ENCODE results near the gene MMP2.

Gene MMP2

GRCh38 chr16:55469821-55470532, 9.0 kb upstream of the MMP2 start:
- no peak for DNase-seq

DNA sequence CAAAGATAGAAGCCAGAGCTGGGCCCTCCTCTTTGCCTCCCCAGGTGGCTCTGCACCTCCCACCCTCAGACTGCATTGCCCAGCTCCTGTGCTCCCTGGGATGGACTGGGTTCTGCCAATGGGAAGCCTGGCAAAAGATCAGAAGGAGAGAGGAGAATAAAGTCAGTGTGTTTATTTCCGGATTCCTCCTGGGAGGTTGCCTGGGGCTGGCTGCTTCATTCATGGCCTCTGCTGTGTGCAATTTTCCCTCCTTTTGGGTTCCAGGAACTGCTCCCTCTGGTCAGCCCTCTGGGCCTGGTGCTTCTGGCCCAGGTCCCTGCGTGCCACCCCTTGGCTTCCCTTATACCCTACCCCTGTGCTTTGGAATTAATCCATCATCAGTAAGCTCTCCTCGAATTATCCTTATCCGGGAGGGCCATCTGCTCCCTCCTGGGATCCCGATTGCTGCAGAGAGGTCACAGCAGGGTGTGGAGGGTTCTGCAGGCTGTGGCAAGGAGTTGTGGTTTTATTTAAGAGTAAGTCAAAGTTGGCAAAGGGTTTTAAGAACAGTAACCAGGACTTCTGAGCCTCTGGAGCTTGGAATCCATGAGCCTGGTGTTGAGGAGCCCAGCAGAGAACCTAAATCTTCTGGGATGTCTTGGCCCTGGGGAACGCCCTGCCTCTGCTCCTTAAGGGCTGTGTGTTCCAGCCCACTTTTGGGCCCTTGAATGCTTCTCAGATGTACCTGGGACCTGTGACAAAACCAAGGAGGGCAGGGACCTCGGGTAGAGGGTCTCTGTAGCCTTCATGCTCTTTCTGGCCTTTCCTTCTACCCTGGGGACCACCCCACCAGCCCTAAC, 8.2 kb upstream of the MMP2 start:
- no peak for DNase-seq

- peak in 1 of 5 experiments; percentile 86 for DNase-seq
Observed at GRCh38 chr16:55471448-55472097, 7.4 kb upstream of the MMP2 start.

DNA sequence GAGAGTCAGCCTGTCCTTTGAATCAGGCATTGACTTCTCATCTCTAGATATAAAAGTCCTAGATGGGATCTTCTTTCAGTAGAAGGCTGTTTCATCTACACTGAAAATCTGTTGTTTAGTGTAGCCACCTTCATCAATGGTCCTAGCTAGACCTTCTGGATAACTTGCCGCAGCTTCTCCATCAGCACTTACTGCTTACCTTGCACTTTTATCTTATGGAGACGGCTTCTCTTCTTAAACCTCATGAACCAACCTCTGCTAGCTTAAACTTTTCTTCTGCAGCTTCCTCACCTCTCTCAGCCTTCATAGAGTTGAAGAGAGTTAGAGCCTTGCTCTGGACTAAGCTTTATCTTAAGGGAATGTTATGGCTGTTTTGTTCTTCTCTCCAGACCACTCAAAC, 5.4 kb upstream of the MMP2 start:
- no peak for DNase-seq

GRCh38 chr16:55474821-55475220, 4.2 kb upstream of the MMP2 start:
- no peak for DNase-seq

- no peak for DNase-seq
Observed at GRCh38 chr16:55475919-55476318, 3.1 kb upstream of the MMP2 start.

DNA sequence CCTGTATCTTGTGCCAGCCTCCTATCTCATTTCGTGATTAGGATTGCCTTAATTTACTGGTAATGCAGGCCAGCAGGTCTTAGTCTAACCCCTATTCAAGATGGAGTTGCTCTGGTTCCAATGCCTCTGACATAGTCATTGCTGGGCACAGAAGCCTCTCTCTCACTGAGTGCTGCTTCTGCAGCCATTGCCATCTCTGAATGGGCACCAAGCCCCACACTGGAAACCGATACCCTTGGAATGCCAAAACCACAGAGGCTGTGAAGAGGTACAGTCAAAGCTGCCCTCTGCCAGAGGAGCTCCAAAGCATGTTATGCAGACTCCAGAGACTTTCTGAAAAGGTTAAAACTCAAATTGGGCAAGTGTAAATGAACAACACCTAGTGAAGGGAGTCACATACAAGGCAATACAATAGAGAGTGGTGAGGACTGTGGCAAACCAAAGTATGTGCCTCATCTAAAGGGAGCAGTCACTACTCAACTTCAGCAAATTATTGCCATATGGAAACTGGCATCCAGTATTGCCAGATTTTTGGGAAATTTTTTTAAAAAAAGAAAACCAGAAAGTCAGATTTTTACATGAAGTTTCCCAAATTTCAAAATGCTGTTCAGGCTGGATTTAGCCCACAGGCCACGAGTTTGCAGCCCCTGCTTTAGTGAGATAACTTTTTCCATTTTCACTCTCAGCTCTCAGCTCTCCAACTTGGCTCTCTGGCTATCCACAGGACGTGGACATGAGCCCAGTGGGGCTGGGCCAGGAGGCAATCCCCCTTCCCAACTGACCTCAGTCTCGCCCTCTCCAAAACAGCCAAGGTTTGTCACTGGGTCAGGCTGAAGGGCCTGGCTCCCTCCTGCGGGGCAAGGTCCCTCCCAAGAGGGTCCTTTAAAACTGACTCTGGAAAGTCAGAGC, 2.1 kb upstream of the MMP2 start:
- no peak for DNase-seq

GRCh38 chr16:55477736-55478135, 1.3 kb upstream of the MMP2 start:
- DNase-seq: no peak

DNA sequence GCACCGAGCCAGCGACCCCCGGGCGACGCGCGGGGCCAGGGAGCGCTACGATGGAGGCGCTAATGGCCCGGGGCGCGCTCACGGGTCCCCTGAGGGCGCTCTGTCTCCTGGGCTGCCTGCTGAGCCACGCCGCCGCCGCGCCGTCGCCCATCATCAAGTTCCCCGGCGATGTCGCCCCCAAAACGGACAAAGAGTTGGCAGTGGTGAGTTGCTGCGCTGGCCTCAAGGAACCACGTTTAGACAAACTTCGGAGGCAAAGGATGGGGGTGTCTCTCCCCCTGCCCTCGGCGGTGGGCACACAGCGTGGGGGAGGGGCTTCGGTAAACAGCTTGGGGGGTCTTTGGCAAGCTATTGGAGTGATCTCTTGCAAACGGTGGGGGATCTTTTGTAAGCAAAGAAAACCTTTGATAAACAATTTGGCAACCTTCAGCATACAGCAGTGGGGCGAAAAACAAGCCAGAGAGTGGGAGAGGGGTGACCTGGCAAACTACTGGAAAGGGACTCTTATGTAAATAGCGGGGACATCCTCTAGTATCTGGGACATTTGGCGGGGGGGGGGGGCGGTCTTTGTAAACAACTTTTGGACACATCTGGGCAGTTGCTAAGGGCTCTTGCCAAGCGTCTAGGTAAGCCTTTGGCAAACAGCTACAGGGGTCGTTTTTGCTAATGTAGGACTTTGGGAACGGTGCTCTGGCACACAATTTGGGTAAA, 587 bp downstream of the MMP2 start:
- no peak for DNase-seq

DNA sequence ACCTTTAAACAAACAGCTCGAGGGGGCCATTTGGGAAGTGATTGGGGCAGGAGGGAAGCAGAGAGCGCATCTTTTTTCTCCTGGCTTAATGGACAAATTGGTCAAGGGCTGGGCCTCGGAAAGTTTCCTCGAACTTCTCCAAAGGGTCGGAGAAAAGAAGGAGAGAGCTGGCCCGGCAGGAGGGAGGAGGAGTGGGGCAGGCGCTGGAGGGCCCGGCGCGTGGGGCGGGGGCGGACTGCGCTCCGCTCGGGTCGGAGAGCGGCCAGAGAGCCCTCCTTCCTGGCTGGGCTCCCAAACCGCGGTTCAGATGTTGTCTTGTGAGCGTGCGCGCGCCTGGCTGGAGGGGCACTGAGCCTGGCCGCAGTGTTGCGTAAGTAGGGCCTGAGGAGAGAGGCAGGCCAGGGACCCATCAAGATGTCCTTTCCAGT, 1.2 kb downstream of the MMP2 start:
- DNase-seq: no peak

DNA sequence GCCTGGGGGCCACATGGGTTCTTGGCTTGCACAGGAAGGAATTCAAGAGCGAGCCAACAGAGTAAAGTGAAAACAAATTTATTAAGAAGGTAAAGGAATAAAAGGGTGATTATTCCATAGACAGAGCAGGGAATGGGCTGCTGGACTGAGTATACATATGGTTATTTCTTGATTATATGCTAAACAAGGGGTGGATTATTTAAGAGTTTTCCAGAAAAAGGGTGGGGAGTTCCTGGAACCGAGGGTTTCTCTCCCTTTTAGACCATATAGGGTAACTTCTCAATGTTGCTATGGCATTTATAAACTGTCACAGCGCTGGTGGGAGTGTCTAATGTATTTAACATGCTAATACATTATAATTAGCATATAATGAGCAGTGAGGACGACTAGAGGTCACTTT, 2.0 kb downstream of the MMP2 start:
- DNase-seq: no peak

DNA sequence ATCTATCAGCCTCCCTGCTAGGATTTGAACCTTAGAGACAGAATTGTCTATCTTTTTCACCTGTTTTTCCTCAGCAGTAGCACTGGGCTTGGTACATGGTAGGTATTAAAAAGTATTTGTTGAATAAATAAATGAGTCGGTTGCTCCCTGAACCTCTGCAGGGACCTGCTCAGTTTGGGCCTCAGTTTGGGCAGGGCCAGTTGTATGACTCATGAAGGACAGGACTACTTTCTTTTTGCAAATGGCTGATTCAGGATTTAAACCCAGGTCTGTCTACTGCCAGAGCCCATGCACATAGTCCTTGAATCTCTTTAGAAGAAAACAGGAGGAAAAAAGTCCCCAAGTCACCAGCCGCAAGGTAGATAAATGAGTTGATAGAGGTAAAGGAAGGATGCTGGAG, 3.1 kb downstream of the MMP2 start:
- DNase-seq: no peak

DNA sequence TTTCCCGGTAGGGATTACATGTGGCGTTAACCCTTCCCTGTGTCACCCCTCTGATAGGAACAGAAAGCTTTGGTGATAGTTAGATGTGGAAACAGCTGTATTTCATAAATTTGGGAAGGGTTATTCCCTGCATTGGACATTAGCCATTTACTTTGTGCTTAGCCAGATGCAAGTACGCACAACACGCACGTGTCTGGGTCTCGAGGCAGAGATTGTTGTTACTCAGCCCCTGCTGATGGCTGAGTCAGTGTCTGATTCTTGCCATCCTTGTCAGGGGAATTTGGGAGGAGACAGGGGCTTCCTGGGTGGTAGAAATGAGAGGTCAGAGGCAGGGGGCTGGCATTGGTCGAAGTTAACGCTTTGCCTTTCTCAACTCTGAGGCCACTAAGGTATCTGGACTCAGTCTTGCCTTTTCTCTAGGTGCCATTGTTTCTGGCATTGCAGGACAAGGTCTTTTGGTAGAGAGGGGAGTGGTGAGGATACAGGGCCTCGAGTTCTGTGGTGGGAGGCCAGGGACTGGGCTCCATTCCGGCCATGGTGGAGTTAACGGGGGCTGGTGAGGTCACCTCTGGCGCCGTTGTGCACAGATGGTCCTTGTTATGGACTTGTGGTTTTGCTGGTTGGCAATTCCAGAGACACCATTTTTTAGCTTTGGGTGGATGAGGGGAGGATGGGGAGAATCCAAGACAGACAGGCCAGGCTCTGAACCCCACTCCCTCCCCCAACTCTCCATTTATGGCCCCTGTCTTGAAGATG, 8.2 kb downstream of the MMP2 start:
- DNase-seq: no peak

GRCh38 chr16:55488306-55488705, 9.3 kb downstream of the MMP2 start:
- no peak for DNase-seq

DNA sequence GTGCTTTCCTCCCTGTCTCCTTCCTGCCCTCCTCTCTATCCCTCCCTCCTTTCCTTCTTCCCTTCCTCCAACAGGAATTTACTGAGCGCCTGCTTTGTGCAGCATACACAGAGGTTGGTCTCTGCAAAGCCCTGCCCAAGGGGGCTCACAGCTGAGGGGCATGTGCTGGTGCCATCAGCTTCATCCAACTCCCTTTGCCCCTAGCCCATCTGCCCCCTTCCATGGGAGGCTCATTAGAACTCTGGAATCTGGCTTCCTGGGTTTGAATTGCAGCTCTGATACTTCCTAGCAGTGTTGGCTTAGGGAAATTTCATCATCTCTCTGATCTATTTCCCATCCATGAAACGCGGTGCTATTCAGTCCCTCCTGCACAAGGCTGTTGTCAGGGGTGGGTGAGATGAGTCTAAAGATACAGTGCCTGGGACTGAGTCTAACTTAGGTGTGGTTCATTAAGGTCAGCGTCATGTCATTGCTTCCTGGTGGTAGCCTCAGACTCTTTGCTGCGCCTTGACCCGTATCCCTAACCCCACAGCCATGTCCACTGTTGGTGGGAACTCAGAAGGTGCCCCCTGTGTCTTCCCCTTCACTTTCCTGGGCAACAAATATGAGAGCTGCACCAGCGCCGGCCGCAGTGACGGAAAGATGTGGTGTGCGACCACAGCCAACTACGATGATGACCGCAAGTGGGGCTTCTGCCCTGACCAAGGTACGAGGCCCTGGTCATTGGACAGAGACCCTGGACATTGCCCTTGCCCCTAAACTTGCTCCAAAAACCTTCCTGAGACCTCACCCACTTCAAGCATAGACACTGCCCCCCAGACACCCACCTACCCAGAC, 10.3 kb downstream of the MMP2 start:
- DNase-seq: no peak

DNA sequence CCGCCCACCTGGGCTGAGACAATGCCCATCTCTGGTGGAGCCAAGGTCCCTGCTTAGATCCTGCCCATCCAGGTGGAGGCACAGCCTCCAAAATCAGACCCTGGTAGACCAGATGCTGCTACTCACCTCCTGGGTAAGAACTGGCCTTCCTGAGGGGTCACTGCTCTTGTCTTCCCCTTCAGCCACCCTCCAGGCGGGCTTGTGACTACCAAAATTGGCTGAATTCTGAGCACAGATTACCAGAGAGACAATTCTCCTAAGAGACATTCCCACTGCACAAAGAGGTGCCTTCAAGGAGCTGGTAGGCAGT, 10.9 kb downstream of the MMP2 start:
- no peak for DNase-seq

DNA sequence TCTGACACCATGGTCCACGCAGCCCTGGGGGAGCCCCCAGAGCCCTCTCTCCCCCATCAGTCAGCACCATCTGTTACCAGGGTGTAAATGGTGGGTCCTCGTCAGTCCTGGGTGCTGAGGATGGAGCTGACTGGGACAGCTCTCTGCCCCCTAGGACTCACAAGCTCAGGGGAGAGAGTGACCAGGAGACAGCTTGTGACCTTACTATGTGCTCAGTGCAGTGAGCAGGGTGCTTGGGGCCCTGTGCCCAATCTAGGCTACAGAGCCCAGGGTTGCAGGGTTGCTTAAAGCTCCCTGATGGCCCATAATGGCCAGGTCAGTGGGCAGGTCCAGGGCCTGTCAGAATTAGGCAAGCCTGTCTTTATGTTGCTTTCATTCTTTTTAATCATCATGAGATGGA, 11.3 kb downstream of the MMP2 start:
- DNase-seq: no peak

DNA sequence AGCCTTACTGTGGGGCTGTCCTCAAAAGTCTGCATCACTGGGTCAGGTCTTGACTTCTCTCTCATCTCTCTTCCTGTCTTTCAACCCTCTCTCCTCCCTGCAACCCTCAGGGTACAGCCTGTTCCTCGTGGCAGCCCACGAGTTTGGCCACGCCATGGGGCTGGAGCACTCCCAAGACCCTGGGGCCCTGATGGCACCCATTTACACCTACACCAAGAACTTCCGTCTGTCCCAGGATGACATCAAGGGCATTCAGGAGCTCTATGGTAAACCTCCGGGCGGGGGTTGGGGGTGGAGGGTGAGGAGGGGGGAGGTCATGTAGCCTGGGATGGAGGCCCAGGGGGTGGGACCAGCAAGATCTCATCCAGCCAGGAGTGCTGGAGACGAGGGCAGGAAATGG, 12.7 kb downstream of the MMP2 start:
- no peak for DNase-seq

GRCh38 chr16:55492756-55493380, 13.9 kb downstream of the MMP2 start:
- DNase-seq: no peak

GRCh38 chr16:55494994-55495421, 16.0 kb downstream of the MMP2 start:
- no peak for DNase-seq

Data from T-helper 2 cell (primary cell).